ENCODE measurements around the gene FCHO2. TPM values are rescaled to one million over a fixed set of nuclear protein-coding genes. Genes with fewer than 3 reads are reported as not detected.

The FCHO2 gene
- total and polyA plus RNA-seq, 2 donors (not counting 3 experiments of a cell fraction or from before 2014, with no cell fraction given), result 12.0 to 25.2 TPM

GRCh38 chr5:72937517-72938061, 18.3 kb upstream of the FCHO2 start:
- POLR2A ChIA-PET, result no interaction called here
- no peak for DNase-seq (ENCODE audit: low read depth, low spot score)
- CTCF ChIA-PET, result interaction anchor here (1.1 kb wide), 1 partner anchor 14 kb away, joined by 3 read pairs; no protein-coding TSS in a partner anchor

More at GRCh38 chr5:72937517-72938061, 18.3 kb upstream of the FCHO2 start:
- Histone ChIP-seq H3K36me3 (ENCODE audit: control insufficient read depth in 2 of 2, extremely low read depth in 1 of 2, insufficient read depth in 2 of 2, low read length in 2 of 2) (no peaks in the 10 kb centered on the region), H3K9ac (replicated peaks; ENCODE audit: extremely low read depth, insufficient read depth, low read length) (no peak overlapping the region), H3K27me3 (ENCODE audit: control insufficient read depth in 2 of 2, insufficient read depth in 2 of 2, low read length in 2 of 2) (no peaks in the 10 kb centered on the region), H3K79me2 (ENCODE audit: control insufficient read depth, insufficient read depth, low read length) (no peaks in the 10 kb centered on the region), H3K4me2 (ENCODE audit: insufficient read depth, low read length) (peak overlapping the region; percentile 44), H3K9me3 (replicated peaks; ENCODE audit: control insufficient read depth, insufficient read depth, low read length) (no peaks in the 10 kb centered on the region), H3K27ac (ENCODE audit: insufficient read depth, low read depth, low read length) (peak overlapping the region; percentile 25), H3K9me1 (replicated peaks; ENCODE audit: control insufficient read depth, extremely low read depth, insufficient read depth, low read length) (no peaks in the 10 kb centered on the region), H4K20me1 (replicated peaks; ENCODE audit: control insufficient read depth, extremely low read depth, insufficient read depth, low read length) (no peaks in the 10 kb centered on the region), H2AFZ (ENCODE audit: low read depth, low read length) (peak overlapping the region; percentile 79), H3K4me1 (ENCODE audit: control insufficient read depth, extremely low read depth, insufficient read depth, low read length) (peaks cover 17% of the 10 kb centered on the region), H3K4me3 (replicated peaks in 1 of 3; ENCODE audit: insufficient read depth in 1 of 3, low read depth in 1 of 3, low read length in 3 of 3) (no peak overlapping the region)
- BruUV-seq (replicated peaks), result no TSS peak
- TF ChIP-seq GATA2 (IDR thresholded peaks at IDR 0.05; ENCODE audit: insufficient read depth, insufficient read length, low read depth, low read length) (no peak), POLR2AphosphoS5 (IDR thresholded peaks at IDR 0.05; ENCODE audit: insufficient read depth, low read depth, low read length) (no peak), CTCF (IDR thresholded peaks at IDR 0.05; ENCODE audit: extremely low read depth in 1 of 2, insufficient read depth in 1 of 2, low read depth in 1 of 2, low read length in 2 of 2) (no peak), MAX (IDR thresholded peaks at IDR 0.05; ENCODE audit: insufficient read depth, insufficient read length) (no peak), EZH2 (IDR thresholded peaks at IDR 0.05; ENCODE audit: borderline replicate concordance, low read depth, low read length, severe bottlenecking) (no peak), MYC (IDR thresholded peaks at IDR 0.05; ENCODE audit: low read depth, low read length) (no peak), JUN (IDR thresholded peaks at IDR 0.05; ENCODE audit: borderline replicate concordance, insufficient read depth, insufficient read length, low read depth) (no peak), POLR2A (IDR thresholded peaks at IDR 0.05; ENCODE audit: low read depth, low read length) (no peak)
- peak; percentile 59 for FAIRE-seq
- dilution Hi-C loops (cut with MboI; ENCODE audit: extremely low pct_ligation_motif_present, low sequenced_read_pairs), result no loop called here
- intact Hi-C loops (cut with micrococcal nuclease), result no loop called here
